ENCODE results near the gene PHIP. TPM values are rescaled to one million over a fixed set of nuclear protein-coding genes. Genes with fewer than 3 reads are reported as not detected.

PHIP gene
- total and polyA plus RNA-seq, 2 experiments from 2014 or later: 14.8 to 26.5 TPM

- no peak for DNase-seq (ENCODE audit: low read depth in 1 of 2, low spot score in 1 of 2)
- H3K36me3 ChIP-seq: no peaks in the 10 kb centered on the region
- no peaks in the 10 kb centered on the region for H3K4me1 ChIP-seq (ENCODE audit: low read depth)
- no peak overlapping the region for H3K4me3 ChIP-seq
- H3K27ac ChIP-seq: no peak overlapping the region
- TF ChIP-seq CTCF (IDR thresholded peaks at IDR 0.05; ENCODE audit: low read depth, low read length): no peak
- no peaks in the 10 kb centered on the region for H3K27me3 ChIP-seq
- no peaks in the 10 kb centered on the region for H3K9me3 ChIP-seq (ENCODE audit: low read depth)
Measured at GRCh38 chr6:78917788-78918187, 160.3 kb downstream of the PHIP start.

- DNase-seq (ENCODE audit: low read depth in 1 of 2, low spot score in 1 of 2): no peak
- Histone ChIP-seq H3K27me3 (peaks cover 4% of the 10 kb centered on the region), H3K9me3 (ENCODE audit: low read depth) (no peaks in the 10 kb centered on the region), H3K4me1 (ENCODE audit: low read depth) (no peaks in the 10 kb centered on the region), H3K4me3 (no peak overlapping the region), H3K36me3 (no peaks in the 10 kb centered on the region), H3K27ac (no peak overlapping the region)
- no peak for TF ChIP-seq CTCF (IDR thresholded peaks at IDR 0.05; ENCODE audit: low read depth, low read length)
Measured at GRCh38 chr6:78916411-78916810, 161.6 kb downstream of the PHIP start.

- Histone ChIP-seq H3K27ac (no peak overlapping the region), H3K4me1 (ENCODE audit: low read depth) (no peaks in the 10 kb centered on the region), H3K27me3 (peaks cover 22% of the 10 kb centered on the region), H3K4me3 (no peak overlapping the region), H3K9me3 (ENCODE audit: low read depth) (no peaks in the 10 kb centered on the region), H3K36me3 (no peaks in the 10 kb centered on the region)
- no peak for TF ChIP-seq CTCF (IDR thresholded peaks at IDR 0.05; ENCODE audit: low read depth, low read length)
- peak in 1 of 2 donors; percentile 6 for DNase-seq (ENCODE audit: low read depth in 1 of 2, low spot score in 1 of 2)
Measured at GRCh38 chr6:78911218-78911940, 166.7 kb downstream of the PHIP start.

- H3K27ac ChIP-seq: no peak overlapping the region
- DNase-seq (ENCODE audit: low read depth in 1 of 2, low spot score in 1 of 2): peak; percentile 18 to 37
- TF ChIP-seq CTCF (IDR thresholded peaks at IDR 0.05; ENCODE audit: low read depth, low read length): no peak
- no peaks in the 10 kb centered on the region for H3K4me1 ChIP-seq (ENCODE audit: low read depth)
- H3K9me3 ChIP-seq (ENCODE audit: low read depth): no peaks in the 10 kb centered on the region
- peaks cover 22% of the 10 kb centered on the region for H3K27me3 ChIP-seq
- peak overlapping the region; percentile 26 for H3K4me3 ChIP-seq
- H3K36me3 ChIP-seq: no peaks in the 10 kb centered on the region
Measured at GRCh38 chr6:78910591-78911171, 167.4 kb downstream of the PHIP start.

GRCh38 chr6:78910010-78910409 is 168.0 kb downstream of the PHIP start:
- Histone ChIP-seq H3K9me3 (ENCODE audit: low read depth) (no peaks in the 10 kb centered on the region), H3K36me3 (no peaks in the 10 kb centered on the region), H3K27ac (no peak overlapping the region), H3K27me3 (peaks cover 22% of the 10 kb centered on the region), H3K4me3 (no peak overlapping the region), H3K4me1 (ENCODE audit: low read depth) (no peaks in the 10 kb centered on the region)
- no peak for TF ChIP-seq CTCF (IDR thresholded peaks at IDR 0.05; ENCODE audit: low read depth, low read length)
- DNase-seq (ENCODE audit: low read depth in 1 of 2, low spot score in 1 of 2): no peak
